ENCODE results near the gene COL11A2.

- TF ChIP-seq POLR2AphosphoS5 (IDR thresholded peaks at IDR 0.05; ENCODE audit: borderline replicate concordance, low read depth, low read length): no peak
- no peak for TF ChIP-seq EZH2 (IDR thresholded peaks at IDR 0.05)
Measured at GRCh38 chr6:33113755-33114154, 78.5 kb downstream of the COL11A2 start.

All from SK-N-MC (cell line).